DND-41 (cell line): ENCODE measurements around the gene ADCY9.
"Not testable (repeated sequence)": the region's sequence is repeated elsewhere in the genome, so short reads cannot be mapped to it uniquely, and the experiment has no call there.

Experiments used
- ATAC-seq: fragments of 200-7000 bp; cut with Tn5 transposase; 3 replicates; pipeline ENCODE4 v1.9.1; 2021; ENCODE audit warnings: low read depth; ENCODE audit not compliant: insufficient read depth
- DNase-seq: peaks from one replicate; pipeline ENCODE4 v3.0.0-alpha.2; 2020
- H2AFZ ChIP-seq: 2 replicates; pipeline ENCODE4 v1.6.0; 2012; ENCODE audit warnings: low read depth, low read length
- H3K27ac ChIP-seq: 2 replicates; pipeline ENCODE4 v1.5.1; 2012; ENCODE audit warnings: low read length, inconsistent platforms
- H3K27me3 ChIP-seq: fragments of 200-600 bp; sonication (generic); 2 replicates; pipeline ENCODE4 v1.6.0; 2012; ENCODE audit warnings: low read length, mild to moderate bottlenecking, inconsistent platforms; ENCODE audit not compliant: insufficient read depth, poor library complexity
- H3K36me3 ChIP-seq: 2 replicates; pipeline ENCODE4 v1.5.1; 2012; ENCODE audit warnings: low read length, inconsistent platforms; ENCODE audit not compliant: insufficient read depth
- H3K4me1 ChIP-seq: 2 replicates; pipeline ENCODE4 v1.5.1; 2012; ENCODE audit warnings: mild to moderate bottlenecking, low read length; ENCODE audit not compliant: insufficient read depth
- H3K4me2 ChIP-seq: 2 replicates; pipeline ENCODE4 v1.6.0; 2012; ENCODE audit warnings: mild to moderate bottlenecking, moderate library complexity, low read length, inconsistent platforms; ENCODE audit not compliant: insufficient read depth
- H3K4me3 ChIP-seq, 2 experiments: fragments of 200-600 bp in 1 of 2; shearing (Covaris generic) in 1 of 2; 2 replicates each; pipeline ENCODE4 v1.5.1; 2012 to 2016; ENCODE audit warnings: inconsistent platforms in 2 of 2, low read length in 2 of 2, mild to moderate bottlenecking in 2 of 2, low read depth in 1 of 2, moderate library complexity in 1 of 2
- H3K79me2 ChIP-seq: 2 replicates; pipeline ENCODE4 v1.6.0; 2012; ENCODE audit warnings: low read length, inconsistent platforms; ENCODE audit not compliant: insufficient read depth
- H3K9ac ChIP-seq: 2 replicates; pipeline ENCODE4 v1.6.0; 2012; ENCODE audit warnings: low read depth, mild to moderate bottlenecking, inconsistent platforms, low read length, moderate library complexity
- H3K9me3 ChIP-seq: 2 replicates; pipeline ENCODE4 v1.5.1; 2012; ENCODE audit warnings: low read length, moderate library complexity, mild to moderate bottlenecking, inconsistent platforms; ENCODE audit not compliant: insufficient read depth, severe bottlenecking
- H4K20me1 ChIP-seq: 2 replicates; pipeline ENCODE4 v1.6.0; 2012; ENCODE audit warnings: low read length; ENCODE audit not compliant: insufficient read depth
- EZH2 ChIP-seq: IDR thresholded peaks from 3 replicates; pipeline ENCODE4 v1.6.1; 2012; ENCODE audit warnings: borderline replicate concordance, low read depth, mild to moderate bottlenecking, moderate library complexity, low read length, inconsistent platforms; ENCODE audit not compliant: severe bottlenecking
- TF ChIP-seq, protein P1 (sequence below): IDR thresholded peaks from 2 replicates; pipeline ENCODE4 v1.5.1; 2012; ENCODE audit warnings: borderline replicate concordance, low read length, moderate library complexity, mild to moderate bottlenecking; ENCODE audit not compliant: poor library complexity, severe bottlenecking; ENCODE audit errors: extremely low read depth

Gene ADCY9

DNA sequence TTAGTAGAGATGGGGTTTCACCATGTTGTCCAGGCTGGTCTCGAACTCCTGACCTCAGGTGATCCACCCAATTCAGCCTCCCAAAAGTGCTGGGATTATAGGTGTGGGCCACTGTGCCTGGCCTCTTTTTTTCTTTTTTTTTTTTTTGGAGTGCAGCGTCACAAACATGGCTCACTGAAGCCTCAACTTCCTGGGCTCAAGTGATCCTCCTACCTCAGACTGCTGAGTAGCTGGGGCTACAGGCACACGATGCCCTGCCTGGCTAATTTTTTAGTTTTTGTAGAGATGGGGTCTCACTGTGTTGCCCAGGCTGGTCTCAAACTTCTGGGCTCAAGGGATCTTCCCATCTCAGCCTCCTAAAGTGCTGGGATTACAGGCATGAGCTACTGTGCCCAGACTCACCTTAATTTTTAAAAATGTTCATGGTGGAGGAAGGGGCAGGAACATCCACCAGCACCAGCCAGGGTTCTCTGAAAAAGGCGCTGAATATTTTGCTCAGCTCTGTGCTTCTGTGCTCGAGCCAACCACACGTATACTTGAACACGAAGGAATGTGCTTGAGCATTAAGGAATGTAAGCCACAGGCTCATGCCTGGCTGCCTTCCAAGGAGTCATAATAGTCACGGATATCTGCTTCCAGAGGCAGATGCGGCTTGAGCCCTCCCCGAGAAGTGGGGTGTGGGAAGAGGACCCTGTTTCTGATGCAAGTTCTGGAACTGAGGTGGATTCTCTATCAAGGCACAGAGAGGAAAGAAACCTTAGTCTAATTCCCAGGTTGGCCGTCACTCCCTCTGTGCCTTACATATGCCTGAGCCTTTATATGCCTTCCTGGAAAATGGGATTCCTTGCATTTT lies 170.3 kb downstream of the ADCY9 start:
- Histone ChIP-seq H3K79me2 (no peaks in the 10 kb centered on the region), H4K20me1 (no peaks in the 10 kb centered on the region), H3K9ac (no peak overlapping the region), H3K27ac (no peak overlapping the region), H3K4me3 (no peak overlapping the region), H3K9me3 (no peaks in the 10 kb centered on the region), H2AFZ (no peak overlapping the region), H3K4me1 (no peaks in the 10 kb centered on the region), H3K36me3 (no peaks in the 10 kb centered on the region), H3K27me3 (no peaks in the 10 kb centered on the region), H3K4me2 (no peak overlapping the region)
- no peak for TF ChIP-seq EZH2
- TF ChIP-seq, protein P1, sequence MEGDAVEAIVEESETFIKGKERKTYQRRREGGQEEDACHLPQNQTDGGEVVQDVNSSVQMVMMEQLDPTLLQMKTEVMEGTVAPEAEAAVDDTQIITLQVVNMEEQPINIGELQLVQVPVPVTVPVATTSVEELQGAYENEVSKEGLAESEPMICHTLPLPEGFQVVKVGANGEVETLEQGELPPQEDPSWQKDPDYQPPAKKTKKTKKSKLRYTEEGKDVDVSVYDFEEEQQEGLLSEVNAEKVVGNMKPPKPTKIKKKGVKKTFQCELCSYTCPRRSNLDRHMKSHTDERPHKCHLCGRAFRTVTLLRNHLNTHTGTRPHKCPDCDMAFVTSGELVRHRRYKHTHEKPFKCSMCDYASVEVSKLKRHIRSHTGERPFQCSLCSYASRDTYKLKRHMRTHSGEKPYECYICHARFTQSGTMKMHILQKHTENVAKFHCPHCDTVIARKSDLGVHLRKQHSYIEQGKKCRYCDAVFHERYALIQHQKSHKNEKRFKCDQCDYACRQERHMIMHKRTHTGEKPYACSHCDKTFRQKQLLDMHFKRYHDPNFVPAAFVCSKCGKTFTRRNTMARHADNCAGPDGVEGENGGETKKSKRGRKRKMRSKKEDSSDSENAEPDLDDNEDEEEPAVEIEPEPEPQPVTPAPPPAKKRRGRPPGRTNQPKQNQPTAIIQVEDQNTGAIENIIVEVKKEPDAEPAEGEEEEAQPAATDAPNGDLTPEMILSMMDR = no peak
- DNase-seq (no peak), ATAC-seq (no peak)

GRCh38 chr16:3944457-3944856 lies 171.8 kb downstream of the ADCY9 start:
- H4K20me1 ChIP-seq, H3K4me3 ChIP-seq, H3K27ac ChIP-seq, ATAC-seq, H3K9ac ChIP-seq, H3K9me3 ChIP-seq, H2AFZ ChIP-seq, H3K36me3 ChIP-seq, DNase-seq, H3K79me2 ChIP-seq, H3K27me3 ChIP-seq, H3K4me1 ChIP-seq, H3K4me2 ChIP-seq: not testable (repeated sequence)

GRCh38 chr16:3942146-3942545 lies 174.1 kb downstream of the ADCY9 start:
- H3K9me3 ChIP-seq, H3K79me2 ChIP-seq, H3K36me3 ChIP-seq, ATAC-seq, DNase-seq, H3K4me3 ChIP-seq, H3K4me2 ChIP-seq, H4K20me1 ChIP-seq, H2AFZ ChIP-seq, H3K27ac ChIP-seq, H3K4me1 ChIP-seq, H3K9ac ChIP-seq, H3K27me3 ChIP-seq: not testable (repeated sequence)

DNA sequence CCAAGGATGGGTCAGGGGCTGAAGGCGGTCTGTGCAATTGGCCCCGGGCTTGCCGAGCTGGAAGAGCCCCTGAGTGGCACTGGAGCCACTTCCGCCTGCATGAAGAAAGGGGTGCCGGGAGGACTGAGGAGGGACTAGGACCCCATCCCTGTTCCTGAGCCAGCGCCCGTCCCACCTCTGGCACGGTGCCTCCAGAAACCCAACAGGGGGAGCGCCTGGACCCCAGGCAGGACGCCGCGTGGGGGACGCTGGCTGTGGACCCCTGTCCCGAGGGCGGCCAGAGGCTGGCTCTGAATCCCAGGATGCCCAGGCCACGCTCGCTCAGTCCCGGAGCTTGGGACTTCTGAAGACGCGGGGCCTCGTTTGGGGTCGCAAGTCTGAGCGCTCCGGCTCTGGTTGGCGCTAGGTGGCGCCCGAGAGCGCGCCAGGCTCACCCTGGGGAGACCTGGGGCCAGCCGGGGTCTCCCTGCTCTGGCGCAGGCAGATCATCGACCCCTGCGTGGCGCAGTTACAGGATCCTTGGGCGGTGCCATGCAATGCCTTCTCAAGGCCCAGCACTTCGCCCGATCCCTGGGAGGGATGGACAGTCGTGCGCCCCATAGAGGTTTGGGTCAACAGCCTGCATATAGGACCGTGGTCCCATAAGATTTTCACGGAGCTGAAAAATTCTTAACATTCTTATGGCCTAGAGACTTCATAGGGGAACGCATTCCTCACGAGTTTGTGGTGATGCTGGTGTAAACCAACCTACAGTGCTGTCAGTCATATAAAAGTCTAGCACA lies 177.2 kb downstream of the ADCY9 start:
- Histone ChIP-seq H3K4me3 (no peak overlapping the region), H2AFZ (no peak overlapping the region), H3K36me3 (no peaks in the 10 kb centered on the region), H3K79me2 (no peaks in the 10 kb centered on the region), H3K27ac (no peak overlapping the region), H4K20me1 (no peaks in the 10 kb centered on the region; the same call in 1 of the 2 replicates), H3K4me2 (no peak overlapping the region), H3K4me1 (no peaks in the 10 kb centered on the region), H3K9ac (no peak overlapping the region), H3K9me3 (no peaks in the 10 kb centered on the region), H3K27me3 (peaks cover 2% of the 10 kb centered on the region)
- TF ChIP-seq, protein P1 = peak; percentile 76
- no peak for TF ChIP-seq EZH2
- peak; percentile 38 for DNase-seq
- peak; percentile 78 for ATAC-seq
